ENCODE measurements around the gene SLCO2B1.

DNA sequence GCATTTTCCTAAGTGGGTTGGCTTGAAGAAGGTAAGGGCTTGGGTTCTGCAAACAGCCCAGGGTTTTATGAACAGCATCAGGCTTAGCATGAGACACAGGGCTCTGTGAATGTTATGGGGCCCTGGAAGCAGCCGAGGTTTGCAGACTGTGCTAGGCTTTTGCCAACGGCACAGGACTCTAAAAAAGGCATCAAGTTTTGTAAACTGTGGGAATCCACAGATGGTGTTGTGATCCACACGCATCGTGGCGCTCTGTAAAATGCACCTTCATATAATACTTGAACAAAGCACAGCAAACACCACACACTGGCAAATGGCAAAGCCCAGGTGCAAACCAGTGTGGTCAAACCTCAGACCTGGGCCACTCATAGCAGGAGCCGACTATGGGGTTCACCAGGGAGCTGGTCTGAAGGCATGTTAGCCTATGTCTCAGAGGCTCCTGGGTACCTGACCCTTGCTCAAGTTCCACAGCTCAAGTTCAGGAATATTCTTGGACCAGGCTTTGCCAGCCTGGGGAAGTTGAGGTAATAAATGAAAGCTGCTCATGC is 2.4 kb upstream of the SLCO2B1 start:
- TF ChIP-seq, protein P1, sequence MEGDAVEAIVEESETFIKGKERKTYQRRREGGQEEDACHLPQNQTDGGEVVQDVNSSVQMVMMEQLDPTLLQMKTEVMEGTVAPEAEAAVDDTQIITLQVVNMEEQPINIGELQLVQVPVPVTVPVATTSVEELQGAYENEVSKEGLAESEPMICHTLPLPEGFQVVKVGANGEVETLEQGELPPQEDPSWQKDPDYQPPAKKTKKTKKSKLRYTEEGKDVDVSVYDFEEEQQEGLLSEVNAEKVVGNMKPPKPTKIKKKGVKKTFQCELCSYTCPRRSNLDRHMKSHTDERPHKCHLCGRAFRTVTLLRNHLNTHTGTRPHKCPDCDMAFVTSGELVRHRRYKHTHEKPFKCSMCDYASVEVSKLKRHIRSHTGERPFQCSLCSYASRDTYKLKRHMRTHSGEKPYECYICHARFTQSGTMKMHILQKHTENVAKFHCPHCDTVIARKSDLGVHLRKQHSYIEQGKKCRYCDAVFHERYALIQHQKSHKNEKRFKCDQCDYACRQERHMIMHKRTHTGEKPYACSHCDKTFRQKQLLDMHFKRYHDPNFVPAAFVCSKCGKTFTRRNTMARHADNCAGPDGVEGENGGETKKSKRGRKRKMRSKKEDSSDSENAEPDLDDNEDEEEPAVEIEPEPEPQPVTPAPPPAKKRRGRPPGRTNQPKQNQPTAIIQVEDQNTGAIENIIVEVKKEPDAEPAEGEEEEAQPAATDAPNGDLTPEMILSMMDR (IDR thresholded peaks at IDR 0.05), result no peak
- TF ChIP-seq POLR2A (IDR thresholded peaks at IDR 0.05), result no peak
- no peak for TF ChIP-seq EP300 (IDR thresholded peaks at IDR 0.05)

All from tibial nerve (tissue), 4 donors.